Parietal lobe (tissue), 1 donor: ENCODE data around the gene FAM90A26. TPM values are rescaled to one million over a fixed set of nuclear protein-coding genes. Genes with fewer than 3 reads are reported as not detected.

ENCODE experiments used
- total RNA-seq: library from RNA; depleted of rRNA; stranded (reverse); fragments of >200 nt; gene quantifications from one replicate; pipeline ENCODE4 v1.2.3, GENCODE V29; 2014

FAM90A26 gene
- total RNA-seq, result not detected

GRCh38 chr4:9169791-9170459 lies at the start of gene FAM90A26:
Gene FAM90A26, plus strand, starts transcription at chr4:9170409. Its CDS starts 2,764 bp downstream, at chr4:9173173.

GRCh38 chr4:9210357-9210756 lies 40.1 kb downstream of the FAM90A26 start, which contains the start of gene USP17L10:
Gene USP17L10, plus strand, starts transcription at chr4:9210657. Its CDS starts 0 bp downstream, at chr4:9210657.

GRCh38 chr4:9215105-9215504 lies 44.9 kb downstream of the FAM90A26 start, which contains the start of gene USP17L11:
Gene USP17L11, plus strand, starts transcription at chr4:9215405. Its CDS starts 0 bp downstream, at chr4:9215405.

GRCh38 chr4:9219852-9220251 lies 49.6 kb downstream of the FAM90A26 start, which contains the start of gene USP17L12:
Gene USP17L12, plus strand, starts transcription at chr4:9220152. Its CDS starts 0 bp downstream, at chr4:9220152.

GRCh38 chr4:9224596-9224995 lies 54.4 kb downstream of the FAM90A26 start, which contains the start of gene USP17L13:
Gene USP17L13, plus strand, starts transcription at chr4:9224896. Its CDS starts 0 bp downstream, at chr4:9224896.

Other genes starting within 250 kb of the FAM90A26 start
- gene USP17L10, start 40.2 kb downstream of the FAM90A26 start, total RNA-seq, result not detected
- not detected for gene USP17L11, start 45.0 kb downstream of the FAM90A26 start, total RNA-seq
- gene USP17L12, start 49.7 kb downstream of the FAM90A26 start, total RNA-seq, result not detected
- not detected for gene USP17L13, start 54.5 kb downstream of the FAM90A26 start, total RNA-seq
- not detected for gene USP17L15, start 64.0 kb downstream of the FAM90A26 start, total RNA-seq
- not detected for gene USP17L17, start 73.5 kb downstream of the FAM90A26 start, total RNA-seq
- not detected for gene USP17L18, start 78.2 kb downstream of the FAM90A26 start, total RNA-seq
- gene USP17L19, start 83.0 kb downstream of the FAM90A26 start, total RNA-seq, result not detected
- not detected for gene USP17L20, start 87.7 kb downstream of the FAM90A26 start, total RNA-seq
- not detected for gene USP17L21, start 92.5 kb downstream of the FAM90A26 start, total RNA-seq
- gene USP17L22, start 97.2 kb downstream of the FAM90A26 start, total RNA-seq, result not detected
- not detected for gene USP17L24, start 154.8 kb downstream of the FAM90A26 start, total RNA-seq
- not detected for gene USP17L25, start 159.5 kb downstream of the FAM90A26 start, total RNA-seq
- not detected for gene USP17L26, start 164.2 kb downstream of the FAM90A26 start, total RNA-seq
- not detected for gene USP17L5, start 169.0 kb downstream of the FAM90A26 start, total RNA-seq
- not detected for gene USP17L27, start 173.7 kb downstream of the FAM90A26 start, total RNA-seq
- not detected for gene USP17L28, start 178.5 kb downstream of the FAM90A26 start, total RNA-seq
- not detected for gene USP17L29, start 183.2 kb downstream of the FAM90A26 start, total RNA-seq
- gene USP17L30, start 192.7 kb downstream of the FAM90A26 start, total RNA-seq, result not detected